Measurements from ENCODE around the gene EHMT1. TPM values are rescaled to one million over a fixed set of nuclear protein-coding genes. Genes with fewer than 3 reads are reported as not detected.

EHMT1 gene
- total and polyA plus RNA-seq, 2 donors from 2014 or later: 15.8 to 92.9 TPM

- FAIRE-seq (no peak), DNase-seq (no peak)
- H3K36me3 ChIP-seq (ENCODE audit: control insufficient read depth in 2 of 3, insufficient read depth in 3 of 3, low read length in 3 of 3): peaks cover 0 to 21% (median 6%) of the 10 kb centered on the region in 3 donors
- no peaks in the 10 kb centered on the region for H3K4me1 ChIP-seq (ENCODE audit: control insufficient read depth in 2 of 3, insufficient read depth in 2 of 3, low read depth in 1 of 3, low read length in 3 of 3)
- TF ChIP-seq CTCF (IDR thresholded peaks at IDR 0.05; ENCODE audit: borderline replicate concordance, extremely low read depth, insufficient read depth): no peak
- no peak overlapping the region for H3K27ac ChIP-seq (ENCODE audit: low read depth in 2 of 2, low read length in 2 of 2)
- H3K27me3 ChIP-seq (ENCODE audit: control insufficient read depth, insufficient read depth, low read length): no peaks in the 10 kb centered on the region
- no peak overlapping the region for H3K4me3 ChIP-seq (ENCODE audit: low read length in 3 of 3)
- H3K9me3 ChIP-seq (ENCODE audit: control insufficient read depth in 2 of 3, insufficient read depth in 1 of 3, low read length in 3 of 3): no peaks in the 10 kb centered on the region
- H3K9ac ChIP-seq (ENCODE audit: low read length in 3 of 3): no peak overlapping the region
- intact Hi-C loops (cut with DNase I): no loop called here
Observed at GRCh38 chr9:137829260-137829996, 210.6 kb downstream of the EHMT1 start.

- no peaks in the 10 kb centered on the region for H3K4me1 ChIP-seq (ENCODE audit: control insufficient read depth in 2 of 3, insufficient read depth in 2 of 3, low read depth in 1 of 3, low read length in 3 of 3)
- TF ChIP-seq CTCF (IDR thresholded peaks at IDR 0.05; ENCODE audit: borderline replicate concordance, extremely low read depth, insufficient read depth): no peak
- DNase-seq (no peak), FAIRE-seq (no peak)
- no peak overlapping the region for H3K27ac ChIP-seq (ENCODE audit: low read depth in 2 of 2, low read length in 2 of 2)
- H3K9ac ChIP-seq (ENCODE audit: low read length in 3 of 3): no peak overlapping the region
- no peaks in the 10 kb centered on the region for H3K27me3 ChIP-seq (ENCODE audit: control insufficient read depth, insufficient read depth, low read length)
- intact Hi-C loops (cut with DNase I): no loop called here
- H3K4me3 ChIP-seq (ENCODE audit: low read length in 3 of 3): no peak overlapping the region
- H3K36me3 ChIP-seq (ENCODE audit: control insufficient read depth in 2 of 3, insufficient read depth in 3 of 3, low read length in 3 of 3): peaks cover 0 to 30% (median 5%) of the 10 kb centered on the region in 3 donors
- H3K9me3 ChIP-seq (ENCODE audit: control insufficient read depth in 2 of 3, insufficient read depth in 1 of 3, low read length in 3 of 3): no peaks in the 10 kb centered on the region
Observed at GRCh38 chr9:137832191-137832700, 213.4 kb downstream of the EHMT1 start.

GRCh38 chr9:137832830-137833590 lies 214.2 kb downstream of the EHMT1 start:
- Histone ChIP-seq H3K9ac (ENCODE audit: low read length in 3 of 3) (no peak overlapping the region), H3K27ac (ENCODE audit: low read depth in 2 of 2, low read length in 2 of 2) (no peak overlapping the region), H3K27me3 (ENCODE audit: control insufficient read depth, insufficient read depth, low read length) (no peaks in the 10 kb centered on the region), H3K4me1 (ENCODE audit: control insufficient read depth in 2 of 3, insufficient read depth in 2 of 3, low read depth in 1 of 3, low read length in 3 of 3) (no peaks in the 10 kb centered on the region), H3K9me3 (ENCODE audit: control insufficient read depth in 2 of 3, insufficient read depth in 1 of 3, low read length in 3 of 3) (no peaks in the 10 kb centered on the region), H3K36me3 (ENCODE audit: control insufficient read depth in 2 of 3, insufficient read depth in 3 of 3, low read length in 3 of 3) (peaks cover 0 to 30% (median 5%) of the 10 kb centered on the region in 3 donors), H3K4me3 (ENCODE audit: low read length in 3 of 3) (no peak overlapping the region)
- intact Hi-C loops (cut with DNase I): no loop called here
- no peak for DNase-seq
- FAIRE-seq: no peak
- no peak for TF ChIP-seq CTCF (IDR thresholded peaks at IDR 0.05; ENCODE audit: borderline replicate concordance, extremely low read depth, insufficient read depth)

Measured in kidney (tissue), 14 donors.